B cell (primary cell): Measurements from ENCODE around the gene SPPL2A. TPM values are rescaled to one million over a fixed set of nuclear protein-coding genes. Genes with fewer than 3 reads are reported as not detected.
"Not testable (repeated sequence)": the region's sequence is repeated elsewhere in the genome, so short reads cannot be mapped to it uniquely, and the experiment has no call there.

Source experiments
- ATAC-seq: fragments of 200-7000 bp; cut with Tn5 transposase; one replicate; pipeline ENCODE4 v1.10.0; 2021; ENCODE audit warnings: low read depth, mild to moderate bottlenecking, moderate number of reproducible peaks, moderate library complexity
- CTCF ChIA-PET: fragments of 350-600 bp; sonication (Branson Sonifier 250); formaldehyde crosslinking; loops from one replicate; lab custom pipeline; 2021; ENCODE audit warnings: antibody characterized with exemption, inconsistent platforms; lab: Charles Lee
- POLR2A ChIA-PET: fragments of 350-600 bp; sonication (Branson Sonifier 250); formaldehyde crosslinking; loops from one replicate; lab custom pipeline; 2021; ENCODE audit warnings: antibody characterized with exemption; lab: Charles Lee
- DNase-seq: peaks from one replicate; pipeline ENCODE4 v3.0.0; 2013
- H2AFZ ChIP-seq: 2 replicates; pipeline ENCODE4 v1.6.1; 2012; ENCODE audit warnings: mild to moderate bottlenecking, low read depth, low read length; ENCODE audit not compliant: insufficient read depth, poor library complexity, severe bottlenecking
- H3K27ac ChIP-seq, 2 donors: 1 replicate in 1 of 2; 2 replicates in 1 of 2; pipeline ENCODE4 v1.5.1; 2012 to 2013; ENCODE audit warnings: low read length in 2 of 2, mild to moderate bottlenecking in 2 of 2, moderate library complexity in 1 of 2
- H3K27me3 ChIP-seq, 4 experiments: fragments of 200-600 bp in 1 of 4; sonication (generic) in 1 of 4; replicated peaks in 1 of 4; 1 replicate in 2 of 4; 2 replicates in 2 of 4; pipeline versions ENCODE4 v1.6.1 to v1.7.0; 2013 to 2016; ENCODE audit warnings: low read length in 3 of 4, mild to moderate bottlenecking in 2 of 4, mixed read lengths in 1 of 4, moderate library complexity in 1 of 4; ENCODE audit not compliant: insufficient read depth in 4 of 4, control insufficient read depth in 3 of 4; ENCODE audit errors: control extremely low read depth in 1 of 4
- H3K36me3 ChIP-seq, 2 experiments: replicated peaks in 1 of 2; 1 replicate in 1 of 2; 2 replicates in 1 of 2; pipeline versions ENCODE4 v1.6.1 to v1.7.1; 2013; ENCODE audit warnings: low read length in 1 of 2; ENCODE audit not compliant: insufficient read depth in 2 of 2, control insufficient read depth in 1 of 2; ENCODE audit errors: control extremely low read depth in 1 of 2, extremely low read depth in 1 of 2
- H3K4me1 ChIP-seq, 2 donors: fragments of 200-600 bp in 1 of 2; sonication (generic) in 1 of 2; 1 replicate in 1 of 2; 2 replicates in 1 of 2; pipeline versions ENCODE4 v1.5.1 to v1.6.1; 2013 to 2017; ENCODE audit warnings: low read length in 2 of 2; ENCODE audit not compliant: control insufficient read depth in 2 of 2, insufficient read depth in 2 of 2
- H3K4me2 ChIP-seq: replicated peaks from 2 replicates; pipeline ENCODE3; 2012; ENCODE audit warnings: mild to moderate bottlenecking, low read depth, low read length; ENCODE audit not compliant: poor library complexity, severe bottlenecking
- H3K4me3 ChIP-seq, 5 experiments: fragments of 200-600 bp in 1 of 5; sonication (generic) in 1 of 5; 1 replicate in 3 of 5; 2 replicates in 2 of 5; pipeline versions ENCODE4 v1.5.1 to v1.7.0; 2011 to 2016; ENCODE audit warnings: low read length in 4 of 5, mild to moderate bottlenecking in 4 of 5, low read depth in 2 of 5, control low read depth in 1 of 5, moderate library complexity in 1 of 5; ENCODE audit not compliant: insufficient read depth in 1 of 5; ENCODE audit errors: control extremely low read depth in 1 of 5, extremely low read depth in 1 of 5
- H3K79me2 ChIP-seq: fragments of 200-600 bp; sonication (generic); one replicate; pipeline ENCODE4 v1.6.0; 2016; ENCODE audit warnings: low read length; ENCODE audit not compliant: control insufficient read depth, insufficient read depth
- H3K9ac ChIP-seq: fragments of 200-600 bp; sonication (generic); 2 replicates; pipeline ENCODE4 v1.6.1; 2017; ENCODE audit warnings: mild to moderate bottlenecking, low read length, moderate library complexity
- H3K9me3 ChIP-seq, 3 donors: one replicate each; pipeline versions ENCODE4 v1.6.1 to v1.7.1; 2013; ENCODE audit warnings: low read length in 2 of 3; ENCODE audit not compliant: control insufficient read depth in 2 of 3, insufficient read depth in 1 of 3; ENCODE audit errors: control extremely low read depth in 1 of 3
- H4K20me1 ChIP-seq: 2 replicates; pipeline ENCODE4 v1.6.0; 2012; ENCODE audit warnings: mild to moderate bottlenecking, low read length; ENCODE audit not compliant: insufficient read depth, control insufficient read depth, poor library complexity, severe bottlenecking
- H3K27ac Mint-ChIP-seq: one replicate; pipeline ENCODE4 v1.8.0; 2021; ENCODE audit warnings: mixed read lengths
- H3K27me3 Mint-ChIP-seq: one replicate; pipeline ENCODE4 v1.8.0; 2021; ENCODE audit warnings: mixed read lengths
- H3K4me1 Mint-ChIP-seq: one replicate; pipeline ENCODE4 v1.8.0; 2021; ENCODE audit warnings: mixed read lengths
- H3K4me3 Mint-ChIP-seq: one replicate; pipeline ENCODE4 v1.8.0; 2021; ENCODE audit warnings: mixed read lengths
- H3K9me3 Mint-ChIP-seq: one replicate; pipeline ENCODE4 v1.8.0; 2022; ENCODE audit warnings: mixed read lengths; ENCODE audit not compliant: insufficient read depth
- CTCF ChIP-seq: fragments of 200-600 bp; IDR thresholded peaks from one replicate; pipeline ENCODE4 v1.8.0; 2022; ENCODE audit warnings: antibody characterized with exemption, mild to moderate bottlenecking
- EZH2 ChIP-seq: IDR thresholded peaks from 2 replicates; pipeline ENCODE4 v1.6.1; 2012; ENCODE audit warnings: borderline replicate concordance, low read depth, mild to moderate bottlenecking, moderate library complexity, low read length; ENCODE audit not compliant: insufficient read depth, poor library complexity, severe bottlenecking
- WGBS: methylation state at CpG from one replicate; pipeline ENCODE4 v1.1.5; 2013; ENCODE audit warnings: missing lambda C conversion rate; ENCODE audit not compliant: insufficient coverage; 5-methylcytosine and 5-hydroxymethylcytosine counted together
- intact Hi-C: fragments of 100-400 bp; cut with micrococcal nuclease; formaldehyde crosslinking; loops from one replicate; pipeline ENCODE4 v1.10.0; 2022
- polyA plus RNA-seq: library from polyadenylated mRNA; depleted of rRNA; stranded (reverse); fragments of >200 nt; gene quantifications from 2 replicates; pipeline ENCODE4 v1.2.3, GENCODE V29; 2012
- total RNA-seq, 2 donors: library from RNA; stranded (reverse); fragments of 120-200 nt in 1 of 2; gene quantifications; 1 replicate in 1 of 2; 2 replicates in 1 of 2; pipeline versions ENCODE4 v1.2.3 to v1.2.4, GENCODE V29; 2013 to 2022

SPPL2A gene
- total and polyA plus RNA-seq, 2 donors (not counting 1 experiment from before 2014, with no cell fraction given), result 34.6 to 78.3 TPM

GRCh38 chr15:50811461-50812180, 46.1 kb upstream of the SPPL2A start:
- 99% methylated on average over 29 of the region's 30 CpGs for WGBS
- ATAC-seq, H3K9me3 ChIP-seq, H3K27ac Mint-ChIP-seq, DNase-seq, POLR2A ChIA-PET, H2AFZ ChIP-seq, H3K4me3 ChIP-seq, H3K4me1 Mint-ChIP-seq, H3K4me3 Mint-ChIP-seq, H3K27ac ChIP-seq, CTCF ChIA-PET, H3K36me3 ChIP-seq, H3K9me3 Mint-ChIP-seq, H4K20me1 ChIP-seq, H3K79me2 ChIP-seq, H3K4me2 ChIP-seq, H3K4me1 ChIP-seq, H3K9ac ChIP-seq, H3K27me3 ChIP-seq, intact Hi-C loops: not testable (repeated sequence)
- peaks cover 12% of the 10 kb centered on the region for H3K27me3 Mint-ChIP-seq

GRCh38 chr15:50810128-50810527, 44.6 kb upstream of the SPPL2A start:
- Histone ChIP-seq H3K79me2 (no peaks in the 10 kb centered on the region), H3K4me3 (no peak overlapping the region), H3K4me1 (no peaks in the 10 kb centered on the region), H3K9ac (no peak overlapping the region), H3K27ac (no peak overlapping the region), H3K9me3 (no peaks in the 10 kb centered on the region), H4K20me1 (no peaks in the 10 kb centered on the region), H2AFZ (no peak overlapping the region), H3K27me3 (no peaks in the 10 kb centered on the region), H3K4me2 (no peak overlapping the region), H3K36me3 (no peaks in the 10 kb centered on the region)
- no peak for ATAC-seq
- intact Hi-C loops, result no loop called here
- no peak for TF ChIP-seq EZH2
- TF ChIP-seq CTCF, result no peak
- ChIA-PET CTCF (no interaction called here), POLR2A (no interaction called here)
- no peaks in the 10 kb centered on the region for H3K4me1 Mint-ChIP-seq
- DNase-seq, result no peak
- H3K9me3 Mint-ChIP-seq, result no peaks in the 10 kb centered on the region
- peaks cover 9% of the 10 kb centered on the region for H3K27me3 Mint-ChIP-seq
- H3K4me3 Mint-ChIP-seq, result no peak overlapping the region
- H3K27ac Mint-ChIP-seq, result no peak overlapping the region
- WGBS, result no CpG with 5 or more reads among the region's 1 CpG
